GM21528 (cell line): ENCODE measurements around the gene POU2F2.

ENCODE experiments used
- ATAC-seq: cut with Tn5 transposase; IDR thresholded peaks from one replicate; pipeline ENCODE4 v1.9.1; 2021; ENCODE audit warnings: mild to moderate bottlenecking, moderate library complexity; ENCODE audit not compliant: unreplicated experiment, low FRiP score

POU2F2 gene

DNA sequence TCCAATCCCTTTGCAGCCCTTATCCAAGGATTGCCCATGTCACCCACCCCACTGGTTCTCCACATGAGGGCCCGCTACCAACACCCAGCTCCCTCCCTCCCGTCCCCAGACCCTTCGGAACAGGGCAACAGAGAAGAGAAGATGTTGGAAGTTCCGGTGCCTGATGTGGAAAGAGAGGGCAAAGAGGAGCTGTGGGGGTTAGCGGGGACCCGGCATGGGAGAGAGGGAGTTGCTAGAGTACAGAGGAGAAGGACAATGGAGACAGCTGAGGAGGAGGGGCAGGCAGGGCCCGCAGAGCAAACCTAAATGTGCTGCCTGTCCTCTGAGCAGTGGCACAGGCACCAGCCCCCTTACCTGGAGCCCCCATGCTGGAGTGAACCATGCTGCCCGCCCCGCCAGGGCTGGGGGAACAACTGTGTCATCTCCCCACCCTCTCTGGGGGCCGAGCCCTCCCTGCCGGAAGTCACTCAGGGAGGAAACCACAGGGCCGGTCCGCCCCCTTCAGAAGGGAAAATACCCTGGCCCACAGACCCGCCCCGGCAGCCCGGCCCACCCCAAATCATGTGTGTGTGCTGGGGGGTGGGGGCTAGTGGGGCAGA is at the start of gene POU2F2:
Gene POU2F2, minus strand, starts transcription at position 417 of the 599 bp plus-strand sequence. Its CDS starts 35 bp downstream, at position 382.
- peak; percentile 43 for ATAC-seq

DNA sequence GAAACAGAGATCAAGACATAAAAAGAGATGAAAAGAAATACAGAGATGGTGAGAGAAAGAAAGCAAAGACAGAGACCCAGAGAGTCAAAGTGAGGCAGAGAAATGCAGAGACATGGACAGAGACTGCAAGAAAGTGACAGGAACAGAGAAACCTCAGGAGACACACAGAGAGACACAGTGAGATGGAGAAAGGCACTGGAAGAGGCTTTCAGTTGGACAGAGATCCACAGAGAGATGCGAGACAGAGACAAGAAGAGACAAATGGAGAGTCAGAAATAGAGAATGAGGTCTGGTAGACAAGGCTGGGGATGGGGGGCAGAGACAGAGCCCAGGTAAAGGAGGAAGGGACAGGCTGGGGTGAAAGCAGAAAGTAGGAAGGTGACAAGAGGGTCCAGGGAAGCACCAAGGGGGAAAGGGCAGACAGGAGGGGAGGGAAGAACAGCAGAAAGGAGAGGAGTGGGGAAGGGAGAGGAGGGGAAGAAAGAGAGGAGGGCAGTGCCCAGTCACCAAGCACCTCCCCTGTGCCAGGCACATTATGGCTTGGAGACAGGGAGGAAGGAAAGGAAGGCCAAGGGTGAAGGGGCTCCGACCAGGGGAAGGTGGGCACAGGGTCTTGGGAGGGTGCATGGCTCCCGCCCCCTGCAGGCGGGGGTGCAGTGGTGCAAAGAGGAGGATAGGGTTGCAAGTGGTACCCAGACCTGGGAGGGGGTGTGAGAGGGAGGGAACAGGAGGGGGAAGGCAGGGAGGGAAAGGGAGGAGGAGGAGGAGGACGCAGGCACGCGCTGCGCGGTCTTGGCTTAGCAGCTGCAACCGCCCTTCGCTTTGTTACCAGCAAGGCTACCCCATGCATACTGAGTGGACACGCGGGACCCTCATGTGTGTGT is 46.8 kb upstream of the POU2F2 start:
- ATAC-seq = no peak

DNA sequence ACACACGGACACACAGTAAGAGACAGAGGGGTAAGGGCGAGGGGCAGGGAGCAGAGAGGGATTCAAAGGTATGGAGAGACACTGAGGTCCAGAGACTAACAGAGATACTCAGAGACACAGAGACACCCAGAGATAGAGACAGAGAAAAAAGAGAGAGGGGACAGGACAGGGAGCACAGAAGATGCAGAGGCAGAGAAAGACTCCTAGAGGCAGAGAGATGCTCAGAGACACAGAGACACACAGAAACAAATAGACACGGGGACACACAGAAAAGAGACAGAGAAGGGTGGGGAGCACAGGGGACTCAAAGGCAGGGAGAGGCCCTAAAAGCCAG is 45.4 kb upstream of the POU2F2 start:
- ATAC-seq = no peak

DNA sequence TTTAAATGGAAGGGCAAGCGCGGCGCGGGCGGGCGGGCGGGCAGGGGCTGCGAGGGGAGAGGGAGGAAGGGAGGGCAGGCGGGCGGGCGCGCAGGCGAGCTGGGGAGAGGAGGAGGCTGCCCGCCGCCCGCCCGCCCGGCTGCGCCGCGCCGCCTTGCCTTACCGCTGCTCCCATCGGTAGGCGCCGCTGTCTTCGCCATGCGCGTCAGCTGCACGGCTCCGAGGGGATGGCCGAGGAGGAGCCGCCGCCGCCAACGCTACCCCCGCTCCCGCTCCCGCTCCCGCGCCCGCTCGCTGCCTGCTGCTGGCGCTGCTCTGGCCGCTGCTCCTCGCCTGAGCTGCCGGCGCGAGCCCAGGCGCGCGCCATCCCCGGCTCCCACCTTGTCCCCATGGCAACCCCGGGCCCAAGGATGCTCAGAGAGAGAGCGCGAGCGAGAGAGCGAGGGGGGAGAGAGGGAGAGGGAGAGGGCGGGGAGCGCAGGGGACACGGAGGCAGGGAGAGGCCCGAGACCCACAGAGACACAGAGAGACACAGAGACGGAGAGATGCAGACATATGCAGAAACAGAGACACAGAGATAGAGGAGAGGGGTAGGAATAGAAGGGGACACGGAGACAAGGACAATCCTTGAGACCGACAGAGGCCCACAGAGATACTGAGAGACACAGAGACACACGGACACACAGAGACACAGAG is 44.9 kb upstream of the POU2F2 start:
- ATAC-seq = no peak

DNA sequence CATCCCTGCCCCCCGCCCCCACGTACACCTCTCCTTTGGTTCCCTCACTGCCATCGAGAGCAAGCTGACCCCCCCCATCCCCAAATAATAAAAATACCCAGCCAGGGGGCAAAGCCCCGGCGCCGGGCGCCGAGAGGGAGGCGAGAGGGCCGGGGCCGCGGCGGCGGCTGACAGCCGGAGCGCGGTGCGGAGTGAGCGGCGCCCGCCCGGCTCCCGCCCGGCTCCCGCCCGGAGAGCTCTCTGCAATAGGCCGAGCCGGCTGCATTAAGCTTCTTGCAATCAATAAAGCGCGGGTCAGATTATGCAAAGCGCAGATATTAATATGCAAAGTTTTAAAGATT is 44.4 kb upstream of the POU2F2 start:
- ATAC-seq = no peak

DNA sequence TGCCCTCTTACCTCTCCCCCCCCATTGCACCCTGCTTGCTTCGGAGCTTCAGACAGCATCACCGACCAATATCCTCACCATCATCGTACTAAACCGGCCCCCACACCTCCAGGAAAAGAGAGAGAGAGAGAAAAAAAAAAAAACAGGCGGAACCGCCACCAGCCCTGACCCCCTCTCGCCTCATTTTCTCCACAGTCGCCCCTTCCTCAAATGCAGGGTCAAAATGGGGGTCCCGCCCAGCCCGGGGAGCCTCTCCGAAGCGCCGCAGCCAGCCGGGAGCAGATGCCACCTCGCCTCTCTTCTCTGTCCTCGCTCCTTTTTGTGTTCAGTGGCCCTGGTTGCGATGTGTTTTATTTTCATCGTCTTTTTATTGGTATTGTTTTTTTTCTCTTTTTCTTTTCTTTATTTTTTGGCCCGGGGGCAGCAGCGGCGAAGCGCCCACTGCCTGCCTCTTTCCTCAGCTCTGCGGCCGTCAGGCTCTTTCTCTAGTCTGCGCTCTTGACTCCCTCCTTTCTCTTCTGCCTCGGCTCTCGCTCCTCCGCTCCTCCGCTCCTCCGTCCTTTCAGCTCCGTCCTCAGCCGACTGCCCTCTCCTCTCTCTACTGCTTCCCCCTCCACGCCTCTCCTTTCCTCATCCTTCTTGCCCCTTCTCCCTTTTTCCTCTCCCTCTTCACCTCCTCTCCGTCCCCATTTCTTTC is 43.9 kb upstream of the POU2F2 start:
- ATAC-seq = no peak

DNA sequence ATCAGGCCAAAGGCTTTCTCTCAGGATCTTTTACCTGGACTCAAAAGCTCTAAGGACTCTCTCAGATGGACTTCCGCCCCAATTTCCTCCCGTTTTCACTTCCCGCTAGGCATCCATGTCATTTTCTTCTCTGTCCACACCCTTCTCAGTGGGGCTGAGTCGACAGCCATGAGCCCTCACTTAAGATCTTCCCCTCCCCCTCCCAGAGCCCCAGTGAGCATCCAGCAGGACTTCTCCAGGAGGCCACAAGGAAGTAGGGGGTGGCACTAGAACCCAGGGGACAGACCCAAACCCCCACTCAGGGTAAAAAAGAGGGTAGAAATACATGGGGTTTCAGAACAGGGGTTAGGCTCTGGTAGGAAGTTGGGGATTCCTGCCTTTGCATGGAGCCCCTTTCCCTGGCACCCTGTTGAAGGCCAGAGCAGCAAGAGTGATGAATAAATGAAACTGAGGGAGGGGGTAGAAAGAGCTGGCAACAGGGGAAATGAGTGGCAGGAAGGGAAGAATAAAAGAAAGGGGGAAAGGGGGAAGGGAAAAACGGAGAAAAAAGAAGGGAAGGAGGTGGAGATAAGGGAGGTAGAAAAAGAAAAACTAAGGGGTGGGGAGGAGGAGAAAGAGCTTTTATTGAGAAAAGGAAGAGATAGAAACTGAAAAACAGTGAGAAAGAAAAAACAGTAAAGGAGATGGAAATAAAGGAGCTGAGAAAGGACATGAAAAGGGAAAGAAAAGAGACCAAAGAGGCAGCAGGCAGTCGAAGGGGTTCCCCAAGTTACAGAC is 42.9 kb upstream of the POU2F2 start:
- ATAC-seq = no peak

DNA sequence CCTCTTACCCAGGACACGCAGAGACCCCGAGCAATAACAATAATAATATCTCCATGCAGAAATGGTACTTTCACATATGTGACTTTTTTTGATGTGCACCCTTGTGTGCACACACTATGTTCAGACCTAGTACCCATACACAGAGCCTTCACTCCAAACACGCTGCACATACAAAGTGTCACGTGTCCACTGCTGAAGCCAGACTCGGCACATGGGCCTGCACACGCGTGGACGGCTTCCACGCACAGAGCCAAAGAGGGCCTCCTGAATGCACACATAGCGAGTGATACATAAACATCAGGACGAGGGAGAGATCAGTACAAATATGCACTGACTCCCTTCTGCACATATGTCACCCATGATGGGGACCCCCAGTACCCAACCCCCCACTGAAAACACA is 41.9 kb upstream of the POU2F2 start:
- ATAC-seq = no peak

DNA sequence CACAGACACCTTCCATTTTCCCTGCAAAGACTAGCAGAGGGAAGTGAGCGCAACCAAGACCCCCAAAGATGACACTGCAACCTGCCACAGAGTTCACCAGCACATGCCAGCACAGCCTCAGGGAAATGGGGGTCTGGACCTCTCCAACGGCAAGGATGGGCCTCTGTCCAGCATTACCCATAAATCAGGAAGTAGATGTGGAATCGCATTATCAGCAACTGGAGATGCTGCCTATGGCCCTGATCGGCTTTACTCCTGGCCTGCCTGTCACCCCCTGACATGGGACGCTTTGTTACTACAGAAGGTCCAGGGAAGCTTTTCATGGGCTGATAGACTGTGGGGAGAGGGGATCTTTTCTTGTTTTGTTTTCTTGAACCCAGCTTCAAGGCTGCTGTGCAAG is 41.4 kb upstream of the POU2F2 start:
- no peak for ATAC-seq

DNA sequence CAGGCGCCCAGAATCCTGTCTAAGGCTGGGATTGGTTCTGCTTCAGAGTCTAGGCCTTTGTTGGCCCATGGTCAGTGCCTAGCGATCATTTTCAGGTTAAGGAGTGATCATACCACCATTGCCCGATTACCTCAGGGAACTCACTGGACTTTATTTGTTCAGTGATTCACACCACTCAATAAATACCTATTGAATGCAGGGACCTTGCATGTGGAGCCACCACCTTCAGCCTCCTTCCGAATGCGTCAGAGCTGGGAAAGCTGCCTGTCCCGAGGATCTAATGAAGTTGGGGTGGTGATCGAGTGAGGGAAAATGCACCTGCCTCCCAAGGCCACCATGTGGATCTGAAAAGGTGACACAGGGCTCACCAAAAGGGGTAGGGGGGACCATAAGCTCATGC is 40.0 kb upstream of the POU2F2 start:
- ATAC-seq = no peak

DNA sequence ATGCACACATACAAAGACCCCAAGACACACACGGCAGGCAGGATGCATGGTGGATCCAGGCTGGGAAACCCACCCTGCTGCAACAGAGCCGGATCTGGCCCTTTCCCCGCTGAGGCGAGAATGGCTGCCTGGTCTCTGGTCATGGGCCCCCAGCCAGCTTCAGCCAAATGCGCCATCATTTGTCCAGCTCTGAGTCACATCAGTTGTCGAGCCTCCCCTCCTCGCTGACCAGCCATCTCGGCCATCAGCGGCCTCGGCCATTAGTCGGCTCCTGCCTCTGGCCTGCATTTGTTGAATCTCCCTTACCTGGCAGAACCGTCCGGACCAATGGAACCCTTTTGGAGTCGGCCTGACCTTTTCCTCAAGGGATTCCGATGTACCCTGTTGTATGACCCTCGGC is 38.5 kb upstream of the POU2F2 start:
- ATAC-seq = no peak

DNA sequence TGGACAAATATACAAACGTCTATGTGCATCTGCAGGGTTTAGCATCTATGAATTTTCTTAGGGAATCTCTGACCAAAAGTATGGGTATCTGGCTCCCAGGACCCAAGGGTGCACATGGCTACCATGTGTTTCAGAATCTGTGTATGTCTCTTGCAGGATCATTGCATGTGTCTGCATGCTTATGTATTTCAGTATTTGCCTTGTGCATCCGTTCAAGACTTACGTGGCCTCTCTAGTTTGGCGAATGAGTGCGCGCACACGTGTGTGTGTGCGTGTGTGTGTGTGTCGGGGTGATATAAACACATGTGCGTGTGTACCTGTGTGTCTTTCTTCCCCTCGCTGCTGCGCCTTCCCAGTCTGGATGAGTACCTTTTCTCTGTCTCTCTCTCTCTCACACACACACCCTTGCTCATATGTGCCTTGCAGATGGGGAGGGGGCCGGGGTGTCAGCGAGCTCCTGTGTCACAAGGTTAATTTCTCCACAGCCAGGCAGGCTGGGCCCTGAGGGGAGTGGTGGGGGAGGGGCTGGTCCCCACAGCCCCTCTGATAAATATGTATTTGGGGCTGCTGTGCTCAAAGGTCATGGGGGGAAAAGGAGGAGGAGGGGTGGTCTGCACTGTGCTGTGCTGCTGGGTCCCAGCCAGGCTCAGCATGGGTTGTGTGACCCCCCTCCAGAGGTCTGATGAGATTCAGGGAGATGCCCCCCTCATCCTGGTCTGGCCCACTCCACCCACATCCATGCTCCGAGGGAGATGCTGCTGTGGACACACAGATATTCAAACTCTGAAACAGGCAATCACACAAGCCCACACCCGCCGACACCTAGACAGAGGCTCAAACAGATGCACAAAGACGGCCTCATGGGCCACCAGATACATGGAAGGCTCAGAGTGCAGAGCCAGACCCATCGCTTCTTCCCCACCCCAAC is 37.5 kb upstream of the POU2F2 start:
- ATAC-seq = no peak

DNA sequence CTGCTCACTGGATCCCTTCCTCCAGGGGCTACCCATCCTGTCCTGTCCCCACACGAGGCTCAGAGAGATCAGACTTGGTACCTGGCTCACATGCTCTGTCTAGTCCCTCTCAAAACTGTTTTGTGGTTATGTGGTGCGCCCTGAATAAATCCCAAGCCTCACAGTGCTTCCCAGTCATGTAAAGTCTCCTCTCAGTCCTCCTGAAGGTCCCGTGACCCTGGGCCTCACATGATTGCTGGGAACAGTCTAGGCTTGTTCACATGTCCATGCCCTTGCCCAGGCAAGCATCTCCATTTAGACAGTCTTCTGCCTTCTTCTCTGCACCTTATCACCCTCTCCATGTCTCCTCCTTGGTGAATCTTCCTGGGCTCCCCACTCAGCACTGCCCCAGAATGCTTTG is 36.0 kb upstream of the POU2F2 start:
- no peak for ATAC-seq

DNA sequence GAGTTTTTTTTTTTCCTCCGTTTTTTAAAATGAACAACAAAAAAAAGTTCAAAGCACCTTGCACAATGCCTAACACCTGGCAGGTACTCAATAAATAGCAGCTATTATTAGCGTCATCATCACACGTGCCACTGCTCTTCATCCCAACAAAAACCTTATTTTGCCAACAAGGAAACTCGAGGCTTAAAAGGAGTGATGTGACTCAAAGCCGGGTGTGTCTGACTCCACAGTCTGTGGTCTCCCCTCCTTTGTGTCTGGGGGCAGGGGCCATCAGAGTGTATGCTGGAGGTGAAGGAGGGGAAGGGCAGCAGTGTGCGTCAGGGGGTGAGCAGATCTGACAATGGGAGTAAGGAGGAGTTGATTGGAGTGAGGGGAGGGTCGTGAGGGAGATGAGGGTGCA is 34.1 kb upstream of the POU2F2 start:
- no peak for ATAC-seq

DNA sequence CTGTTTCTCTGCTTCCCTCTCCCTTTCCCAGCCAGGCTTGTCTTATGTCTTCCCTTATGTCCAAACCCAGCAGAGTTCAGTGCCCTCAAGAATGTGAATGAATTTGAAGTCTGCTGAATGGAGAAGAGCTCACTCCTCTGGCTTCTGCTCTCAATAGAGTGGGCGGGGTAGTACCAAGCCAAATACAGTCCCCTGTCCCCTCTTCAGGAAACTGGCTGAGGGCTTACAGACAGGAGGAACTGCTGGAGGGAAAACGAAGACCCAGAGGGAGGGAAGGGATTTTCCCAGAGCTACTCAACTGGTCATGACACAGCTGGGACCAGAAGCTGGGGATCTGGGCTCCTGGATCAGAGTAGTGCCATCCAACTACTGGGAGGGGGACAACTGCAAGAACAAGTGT is 32.9 kb upstream of the POU2F2 start:
- ATAC-seq = no peak

DNA sequence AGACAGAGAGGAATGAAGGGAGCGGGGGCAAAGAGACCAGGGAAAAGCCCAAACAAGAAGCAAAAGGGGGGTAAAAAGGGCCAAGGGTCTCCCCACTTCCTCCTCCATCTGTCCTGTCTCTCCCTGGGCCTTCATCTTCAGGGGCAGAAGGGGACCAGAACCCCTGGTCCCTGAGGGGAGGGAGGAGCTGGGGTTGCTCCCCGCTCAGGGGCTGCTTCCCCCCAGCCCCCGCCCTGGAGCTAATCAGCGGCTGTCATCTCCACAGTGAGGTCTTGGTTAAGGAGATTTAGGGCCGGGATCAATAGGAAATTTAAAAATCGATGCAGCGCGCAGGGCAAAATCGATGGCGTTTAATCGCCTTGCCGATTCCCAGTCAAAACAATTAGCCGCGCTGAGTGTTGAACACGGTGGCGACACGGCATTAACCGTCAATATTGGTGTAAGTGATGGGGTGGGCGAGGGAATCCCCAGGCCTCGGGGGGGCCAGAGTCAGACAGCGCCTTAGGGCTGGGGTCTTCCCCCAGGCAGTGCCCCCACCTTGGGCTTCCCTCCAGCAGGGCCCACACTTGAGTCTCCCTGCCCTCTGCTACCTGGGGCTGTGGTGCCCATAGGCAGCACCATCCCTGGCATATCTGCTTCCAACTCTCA is 29.5 kb upstream of the POU2F2 start:
- ATAC-seq = no peak

DNA sequence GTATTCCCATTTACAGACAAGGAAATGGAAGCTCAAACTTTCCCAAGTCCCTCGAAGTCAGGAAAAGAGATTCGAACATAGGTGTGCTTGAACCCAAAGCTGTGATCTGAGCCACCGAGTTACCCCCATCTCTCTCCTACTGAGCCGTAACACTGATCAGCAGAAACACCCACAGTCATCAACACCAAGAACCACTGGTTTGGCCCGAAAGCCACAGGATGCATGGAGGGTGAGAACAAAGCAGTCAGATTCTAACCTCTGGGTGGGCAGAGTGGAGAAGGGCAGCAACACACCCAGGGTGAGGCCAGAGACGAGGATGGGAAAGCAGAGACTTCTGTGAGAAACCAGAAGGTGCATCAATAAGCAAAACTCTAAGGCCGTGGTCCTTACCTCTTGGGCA is 27.7 kb upstream of the POU2F2 start:
- ATAC-seq = no peak

DNA sequence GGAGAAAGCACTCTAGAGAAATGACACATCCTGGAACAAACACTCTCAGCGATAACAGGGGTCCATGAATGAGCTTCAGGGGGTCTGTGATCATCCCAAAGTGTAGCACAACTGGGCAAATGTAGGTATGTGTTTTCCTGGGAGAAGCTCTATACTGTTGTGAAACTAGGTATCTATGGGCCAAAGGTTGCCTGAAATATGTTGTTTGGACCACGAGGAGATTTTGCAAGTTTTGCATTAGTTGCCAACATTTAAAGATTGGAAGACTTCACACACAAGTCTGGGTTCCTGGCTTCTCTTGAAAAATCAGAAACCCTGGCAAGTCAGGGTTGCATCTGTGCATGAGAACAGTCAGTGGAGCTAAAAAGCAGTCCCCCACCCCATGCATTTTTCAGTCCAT is 26.7 kb upstream of the POU2F2 start:
- ATAC-seq = no peak

DNA sequence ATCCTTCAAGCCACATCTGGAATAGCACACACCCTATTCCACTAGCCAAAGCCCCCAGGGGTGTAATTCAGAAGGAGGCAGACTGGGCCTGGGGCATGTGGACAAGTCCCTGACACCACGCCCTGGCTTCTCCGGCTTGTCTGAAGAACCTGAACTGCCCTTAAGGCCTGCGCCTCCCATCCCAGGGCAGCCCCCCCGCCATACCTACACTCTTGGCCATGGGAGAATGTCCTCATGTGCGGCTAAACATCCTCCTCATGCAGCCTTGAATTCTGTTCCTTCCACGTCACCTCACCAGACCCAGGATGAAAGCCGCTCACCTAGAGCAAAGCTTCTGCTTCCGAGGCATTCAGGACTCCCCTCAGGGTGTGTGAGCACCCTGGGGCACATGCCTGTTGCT is 24.3 kb upstream of the POU2F2 start:
- no peak for ATAC-seq
